NCI-H748 (cell line): ENCODE results near the gene MORN1.

Source experiments
- DNase-seq: peaks from one replicate; lab custom pipeline; 2025; ENCODE audit not compliant: unreplicated experiment; lab: John Stamatoyannopoulos, UW

MORN1 gene

DNA sequence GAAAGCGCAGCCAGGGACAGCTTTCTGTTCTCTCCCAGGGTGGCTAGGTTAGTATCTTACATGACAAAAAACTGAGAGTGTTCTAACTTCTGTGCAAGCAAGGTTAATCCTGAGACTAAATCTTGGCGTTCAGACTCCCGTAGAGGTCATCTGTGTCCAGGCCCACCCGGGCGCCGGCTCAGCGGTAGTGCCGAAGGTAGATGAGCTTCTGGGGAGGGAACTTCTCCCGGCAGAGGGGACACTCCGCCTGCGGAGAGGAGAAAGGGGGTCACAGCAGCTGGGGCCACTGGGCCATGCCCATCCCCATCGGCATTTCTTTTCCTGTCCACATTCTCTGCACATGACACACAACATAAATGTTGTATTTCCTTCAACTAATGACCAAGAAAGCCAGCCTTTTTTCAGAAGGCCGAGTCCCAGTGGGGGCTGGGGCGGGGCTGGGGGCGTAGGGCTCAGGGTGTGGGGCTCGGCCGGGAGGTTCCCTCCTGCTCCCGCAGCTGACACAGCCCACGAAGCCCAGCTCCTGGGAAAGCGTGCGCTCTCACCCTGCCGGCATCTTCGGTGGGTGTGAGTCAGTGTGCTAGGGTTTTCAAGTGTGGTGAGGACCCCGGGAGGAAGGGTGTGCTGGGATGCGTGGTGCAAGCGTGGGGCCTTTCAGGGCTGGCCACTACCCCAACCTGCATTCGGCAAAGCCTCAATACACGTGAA is 14.4 kb upstream of the MORN1 start:
- no peak for DNase-seq

DNA sequence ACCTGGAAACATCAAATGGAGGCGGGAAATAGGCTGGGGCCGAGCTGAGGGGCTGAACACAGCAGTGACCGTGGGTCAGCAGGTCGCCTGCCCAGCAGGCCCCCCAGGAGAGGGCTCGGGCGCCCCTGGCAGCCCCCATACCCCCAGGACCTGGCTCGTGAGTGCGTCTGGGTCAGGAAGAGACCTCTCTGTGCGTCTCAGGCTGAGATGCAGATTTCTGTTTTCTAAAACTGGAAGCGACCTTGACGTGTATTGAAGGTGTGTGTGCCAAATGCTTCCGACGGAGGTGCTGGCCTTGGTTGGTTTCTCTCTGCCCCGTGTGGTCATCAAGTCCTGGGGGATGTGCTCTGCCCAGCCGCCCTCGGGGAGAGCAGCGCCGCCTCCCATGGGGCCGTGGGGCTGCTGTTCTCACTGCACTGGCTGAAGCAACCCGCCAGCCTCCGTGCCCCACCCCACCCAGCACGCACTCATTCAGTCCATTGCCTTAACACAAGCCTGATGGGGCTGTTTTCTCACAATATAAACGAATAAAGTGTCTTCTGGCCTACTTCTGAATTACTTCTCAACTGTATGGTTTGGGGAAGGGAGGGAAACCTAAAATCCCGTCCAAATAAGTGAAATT is 13.6 kb upstream of the MORN1 start:
- DNase-seq, result no peak

DNA sequence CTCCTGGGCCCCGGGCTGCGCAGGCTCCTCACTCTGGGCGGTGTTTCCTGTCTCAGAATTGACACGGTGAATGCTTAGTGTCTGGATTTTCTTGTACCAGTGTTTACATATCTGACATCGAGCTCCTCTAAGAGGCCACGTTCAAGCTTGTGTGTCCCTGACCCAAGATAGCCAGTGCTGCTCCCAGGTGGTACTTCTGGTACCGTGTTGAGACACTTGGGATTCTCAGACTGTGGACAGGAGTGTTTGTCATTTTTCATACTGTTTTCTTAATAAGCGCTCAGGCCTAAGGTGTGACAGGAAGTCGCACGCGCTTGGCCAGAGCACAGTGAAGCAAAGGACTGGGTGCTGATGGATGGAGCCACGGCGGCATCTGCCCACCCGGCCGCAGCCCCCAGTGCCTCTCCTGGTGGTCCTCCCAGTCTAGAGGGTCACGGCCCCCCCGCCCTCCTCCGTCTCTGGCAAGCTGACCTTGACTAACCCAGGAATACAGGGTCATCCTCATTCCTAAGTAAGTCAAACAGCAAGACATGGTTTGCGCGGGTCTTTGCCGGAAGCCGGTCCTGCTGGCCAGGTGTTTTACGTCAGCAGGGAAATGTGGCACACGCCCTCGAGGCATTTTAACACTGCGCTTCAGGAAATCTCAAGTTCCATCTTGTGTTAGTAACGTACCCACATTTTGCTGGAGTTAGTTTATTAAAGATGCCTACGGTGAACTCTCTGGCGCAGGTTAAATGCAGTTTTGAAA is 13.0 kb upstream of the MORN1 start:
- DNase-seq, result no peak

DNA sequence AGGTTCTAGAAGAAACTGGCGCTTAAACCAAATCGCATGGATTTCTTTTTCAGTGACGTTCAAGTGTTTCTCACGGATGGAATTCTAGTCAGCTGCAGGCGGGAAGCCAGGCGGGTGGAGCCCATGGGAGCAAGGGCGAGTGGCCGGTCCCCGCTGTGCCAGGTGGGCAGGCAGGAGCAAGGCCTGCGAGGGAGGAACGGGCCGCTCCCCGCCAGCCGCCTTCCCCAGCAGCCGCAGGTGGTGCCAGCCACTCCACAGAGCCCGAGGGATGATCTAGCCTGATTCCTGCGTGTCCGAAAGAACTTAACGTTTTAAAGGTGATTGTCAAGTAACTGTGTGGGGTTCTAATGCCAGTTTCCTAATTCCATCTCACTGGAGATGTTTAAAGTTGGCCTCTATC is 11.9 kb upstream of the MORN1 start:
- DNase-seq, result no peak

DNA sequence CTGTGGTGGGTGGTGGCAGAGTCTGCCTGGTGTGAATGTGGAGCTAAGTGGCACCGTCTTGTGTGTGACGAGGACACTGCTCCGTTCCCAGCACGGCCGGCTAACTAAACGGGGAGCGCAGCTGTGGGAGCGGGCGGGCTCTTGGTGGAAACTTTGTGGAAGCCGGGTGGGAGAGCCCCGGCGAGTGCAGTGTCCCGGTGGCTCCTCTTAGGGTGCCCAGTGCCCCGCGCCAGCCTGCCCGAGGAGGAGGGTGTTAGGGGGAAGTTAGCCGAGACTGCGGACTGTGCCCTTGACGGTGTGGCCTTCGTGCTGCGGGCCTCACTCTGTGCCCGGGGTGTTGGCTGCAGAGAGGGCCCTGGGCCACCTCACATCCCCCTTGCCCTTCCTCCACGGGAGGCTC is 11.1 kb upstream of the MORN1 start:
- no peak for DNase-seq

DNA sequence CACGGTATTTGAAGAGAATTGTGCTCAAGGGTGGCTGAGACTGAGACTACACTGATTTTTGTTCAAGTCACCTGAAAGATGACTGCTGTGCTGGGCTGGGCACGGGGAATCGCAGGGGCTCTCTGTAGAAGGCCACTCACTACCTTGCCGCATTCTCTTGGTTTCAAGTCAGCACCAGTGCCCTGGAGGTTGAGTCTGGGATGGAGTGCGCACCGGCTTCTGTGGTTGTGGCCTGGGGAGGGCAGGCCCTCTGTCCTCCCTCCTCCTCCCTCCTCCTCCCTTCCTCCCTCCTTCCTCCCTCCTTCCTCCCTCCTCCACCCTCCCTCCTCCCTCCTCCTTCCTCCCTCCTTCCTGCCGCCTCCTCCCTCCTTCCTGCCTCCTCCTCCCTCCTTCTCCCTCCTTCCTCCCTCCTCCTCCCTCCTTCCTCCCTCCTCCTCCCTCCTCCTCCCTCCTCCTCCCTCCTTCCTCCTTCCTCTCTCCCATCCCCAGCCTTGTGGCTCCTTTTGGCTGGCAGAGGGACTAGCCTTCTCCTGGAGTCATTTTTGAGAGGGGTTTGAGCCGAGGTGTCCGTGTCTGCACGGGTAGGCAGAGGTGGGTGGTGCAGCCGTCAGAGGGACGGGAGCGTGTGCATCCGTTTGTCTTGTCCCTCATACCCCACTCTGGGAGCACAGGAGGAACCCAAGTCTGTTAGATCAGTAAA is 9.7 kb upstream of the MORN1 start:
- no peak for DNase-seq

DNA sequence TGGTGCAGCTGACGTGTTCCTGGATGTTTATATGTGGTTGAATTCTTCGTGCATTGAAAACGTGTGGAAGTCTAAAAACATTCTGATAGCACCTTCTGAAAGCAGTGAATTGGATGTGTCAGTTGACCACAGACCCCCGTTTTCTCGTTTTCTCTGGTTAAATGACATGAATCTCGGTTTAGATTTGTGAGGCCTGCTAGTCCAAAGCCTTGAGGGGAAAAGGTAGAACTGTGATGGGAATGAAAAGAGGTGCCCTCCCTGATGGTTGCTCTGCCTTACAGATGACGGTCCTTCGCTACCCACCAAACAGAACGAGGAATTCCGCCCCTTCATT is 9.2 kb upstream of the MORN1 start:
- DNase-seq, result no peak

DNA sequence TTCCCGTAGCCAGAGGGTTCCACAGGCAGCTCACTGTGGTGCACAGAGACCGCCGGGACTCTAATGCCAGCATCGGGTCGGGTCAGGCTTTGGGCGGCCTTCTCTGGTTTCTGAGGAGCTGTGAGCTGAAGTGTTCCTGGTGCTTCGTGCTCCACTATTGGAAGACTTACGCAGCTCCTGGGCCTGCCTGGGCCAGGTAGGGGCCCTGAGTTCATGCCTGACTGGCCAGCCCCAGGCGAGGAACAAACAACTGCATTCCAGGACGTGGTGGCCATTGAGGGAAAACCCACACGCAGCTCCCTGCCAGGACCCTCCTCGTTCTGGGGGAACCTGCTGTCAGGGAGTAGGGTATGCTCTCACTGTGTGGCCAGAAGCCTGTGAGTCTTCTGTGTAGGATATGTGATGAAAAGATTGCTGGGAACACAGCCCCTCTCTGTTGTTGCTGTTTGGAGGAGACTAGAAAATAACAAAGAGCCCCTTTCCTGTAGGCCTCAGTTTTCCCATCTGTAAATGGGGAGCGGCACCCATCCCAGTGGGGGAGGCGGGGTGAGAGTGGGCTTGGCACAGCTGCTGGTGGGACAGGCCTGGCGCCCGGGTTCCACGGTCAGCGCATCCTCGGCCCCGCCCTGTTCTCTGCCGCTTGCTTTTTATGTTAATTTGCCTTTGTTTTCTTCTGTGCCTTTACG is 8.7 kb upstream of the MORN1 start:
- no peak for DNase-seq

DNA sequence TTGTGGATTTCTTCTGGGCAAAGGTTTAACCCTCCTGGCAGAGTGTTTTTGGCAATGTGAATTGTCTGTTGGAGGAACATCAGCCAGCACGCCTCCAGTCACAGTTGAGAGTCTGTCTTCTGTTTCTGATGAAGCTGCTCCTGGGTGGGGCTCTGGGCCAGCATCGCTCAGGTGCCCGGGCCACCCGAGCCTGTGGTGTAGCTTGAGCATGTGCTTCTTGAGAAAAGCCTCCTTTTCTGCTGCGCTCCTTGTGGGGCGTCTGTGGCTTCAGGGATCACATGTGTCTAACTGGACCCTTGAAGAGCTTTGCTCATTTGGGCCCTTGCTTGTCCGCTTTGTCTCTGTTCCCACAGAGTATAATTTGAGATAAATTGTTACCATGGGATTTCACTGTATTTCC is 7.5 kb upstream of the MORN1 start:
- DNase-seq, result no peak

DNA sequence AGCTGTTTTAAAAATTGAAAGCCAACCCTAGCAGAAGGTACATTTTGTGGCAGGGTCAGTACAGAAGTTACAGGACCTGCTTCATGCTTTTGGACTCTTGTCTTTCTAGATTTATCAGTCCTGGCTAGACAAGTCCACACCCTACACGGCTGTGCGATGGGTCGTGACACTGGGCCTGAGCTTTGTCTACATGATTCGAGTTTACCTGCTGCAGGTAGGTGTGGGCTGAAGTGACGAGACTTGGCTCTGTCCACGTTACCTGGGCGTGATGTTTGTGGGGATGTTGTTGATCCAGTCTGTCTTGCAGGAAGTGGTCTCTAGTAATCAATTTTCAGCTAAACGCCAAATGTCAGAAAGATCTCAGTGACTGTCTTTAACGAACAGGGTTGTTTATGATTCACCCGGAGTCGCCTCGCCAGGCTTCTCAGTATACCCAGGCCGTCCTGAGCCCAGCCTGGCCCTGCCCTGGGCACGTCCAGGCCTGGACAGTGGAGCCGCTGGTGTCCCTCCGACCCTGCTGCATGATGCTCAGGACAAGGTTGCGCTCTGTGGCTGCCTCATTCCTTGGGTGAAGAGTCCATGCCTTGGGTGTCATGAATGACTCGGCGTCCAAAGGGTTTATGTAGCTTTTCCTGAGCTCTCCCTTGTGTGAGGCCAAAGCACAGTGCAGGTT is 5.8 kb upstream of the MORN1 start:
- DNase-seq, result no peak

DNA sequence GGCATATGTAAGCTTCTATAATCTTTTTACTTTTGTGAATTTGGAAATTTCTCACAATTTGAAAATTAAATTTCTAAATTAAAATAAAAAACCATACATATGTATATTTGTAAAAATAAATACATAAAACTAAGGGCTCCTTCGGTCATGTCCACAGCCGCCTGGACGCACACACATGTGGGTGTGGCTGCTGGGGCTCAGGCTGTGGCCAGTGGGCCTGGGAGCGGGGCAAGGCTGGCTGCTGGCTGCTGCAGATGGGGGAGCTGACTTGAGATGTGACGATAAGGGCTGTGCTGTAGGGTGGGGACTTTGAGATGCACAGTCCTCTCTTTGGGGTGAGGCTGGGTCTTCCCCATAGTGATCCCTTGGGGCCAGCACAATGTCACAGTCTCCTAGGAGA is 5.1 kb upstream of the MORN1 start:
- no peak for DNase-seq

DNA sequence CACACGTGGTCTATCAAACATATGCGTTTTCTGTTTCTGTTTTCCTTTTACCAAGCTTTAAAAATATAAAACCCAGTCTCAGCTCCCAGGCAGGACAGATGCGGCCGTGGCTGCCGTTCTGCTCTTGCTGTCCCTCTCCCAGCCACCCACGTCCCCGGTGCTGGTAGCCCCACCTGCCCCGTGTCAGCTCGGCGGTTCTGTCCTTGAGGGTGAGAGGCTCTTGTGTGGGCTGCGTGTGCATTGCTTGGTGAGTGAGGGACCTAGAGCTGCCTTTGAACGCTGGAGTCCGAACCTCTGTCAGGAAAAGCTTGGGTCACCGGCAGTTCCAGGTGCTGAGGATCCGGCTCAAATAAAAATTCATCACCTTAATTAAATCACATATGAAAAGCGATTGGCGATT is 4.7 kb upstream of the MORN1 start:
- no peak for DNase-seq

DNA sequence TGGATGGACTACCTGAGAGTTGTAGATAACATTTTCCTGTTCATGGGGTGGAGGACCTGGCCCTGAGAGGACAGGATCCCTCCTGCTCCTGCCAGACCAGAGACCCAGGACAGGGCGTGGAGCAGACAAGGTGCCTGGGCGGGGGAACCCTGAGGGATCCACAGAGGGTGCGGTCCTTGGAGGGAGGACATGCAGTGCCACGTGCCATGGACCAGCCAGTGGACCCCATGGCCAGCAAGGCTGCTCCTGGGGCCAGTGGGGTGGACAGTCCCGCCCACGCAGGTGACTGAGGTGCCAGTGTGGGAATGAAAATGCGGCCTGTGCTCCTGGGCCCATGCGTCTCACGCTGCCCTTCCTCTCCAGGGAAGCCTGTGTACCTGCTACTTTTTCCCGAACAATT is 3.9 kb upstream of the MORN1 start:
- no peak for DNase-seq

DNA sequence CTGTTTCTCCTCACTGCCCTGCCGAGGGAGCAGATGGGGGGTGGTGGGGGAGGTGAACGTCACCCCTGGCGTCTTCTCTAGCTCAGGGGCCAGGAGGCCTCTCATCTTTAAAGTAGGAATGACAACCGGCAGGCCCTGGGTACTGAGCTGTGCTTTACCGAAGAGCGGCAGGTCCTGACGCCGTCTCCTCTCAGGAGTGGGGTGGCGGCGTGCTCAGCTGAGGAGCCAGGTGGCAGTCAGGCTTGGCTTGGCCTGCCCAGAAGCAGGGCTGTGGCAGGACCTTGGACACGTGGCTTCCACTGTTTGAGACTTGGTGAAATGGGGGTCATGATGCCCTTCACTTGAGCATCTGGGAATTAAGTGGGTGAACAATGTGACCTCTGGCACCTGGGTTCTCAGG is 3.4 kb upstream of the MORN1 start:
- no peak for DNase-seq

DNA sequence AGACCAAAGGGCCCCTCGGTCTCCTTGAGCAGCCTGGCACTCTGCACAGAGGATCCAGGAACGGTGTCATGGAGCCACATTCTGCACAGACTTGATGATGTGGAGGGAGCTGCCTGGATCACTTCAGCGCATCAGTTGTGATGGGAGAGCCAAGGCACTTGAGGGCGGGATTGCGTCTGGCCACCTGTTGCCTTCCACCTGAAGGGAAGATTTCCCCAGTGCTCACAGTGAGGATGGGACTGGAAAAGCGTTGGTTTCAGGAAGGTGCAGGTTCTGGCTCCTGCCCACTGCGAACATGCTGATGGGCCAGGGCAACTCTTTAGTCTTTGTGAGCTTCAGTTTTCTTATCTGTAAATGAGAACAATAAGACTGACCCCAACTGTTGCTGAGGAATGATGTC is 2.9 kb upstream of the MORN1 start:
- DNase-seq, result no peak

DNA sequence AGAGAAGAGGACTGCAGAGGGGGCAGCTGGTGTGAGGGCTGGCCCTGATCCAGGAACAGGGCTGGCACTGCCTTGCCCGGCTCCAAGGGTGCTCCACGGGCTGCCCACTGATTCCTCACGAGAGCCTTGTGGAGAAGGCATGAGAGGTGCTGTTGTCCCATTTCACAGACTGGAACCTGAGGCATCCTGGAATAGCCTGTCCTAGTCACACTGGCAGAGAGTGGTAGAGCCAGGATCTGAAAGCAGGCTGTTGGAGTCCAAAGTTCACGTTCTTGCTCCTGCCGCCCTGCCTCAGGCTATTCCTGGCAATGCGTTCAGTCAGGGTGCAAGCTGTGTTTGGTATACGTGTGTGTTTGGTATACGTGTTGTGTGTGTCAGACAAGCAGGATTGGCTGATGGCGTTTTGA is 2.1 kb upstream of the MORN1 start:
- DNase-seq, result no peak

DNA sequence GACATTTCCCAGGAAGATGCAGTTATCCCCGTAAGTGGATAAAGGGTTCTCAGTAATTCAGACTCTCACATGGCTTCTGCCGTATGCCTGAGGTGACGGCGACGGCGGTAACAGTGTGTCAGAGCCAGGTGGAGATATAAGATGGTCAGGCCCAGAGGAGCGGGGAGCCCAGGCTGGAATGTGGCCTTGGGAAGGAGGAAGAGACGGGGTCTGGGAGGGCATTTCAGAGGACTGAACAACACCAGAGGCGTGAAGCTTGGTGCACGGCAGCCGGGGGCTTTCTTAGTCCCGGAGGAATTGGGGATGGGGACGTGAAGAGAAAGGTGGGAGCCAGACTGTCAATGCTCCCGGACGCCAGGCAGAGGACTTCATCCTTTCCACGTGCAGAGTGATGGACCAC is 1.3 kb upstream of the MORN1 start:
- no peak for DNase-seq

DNA sequence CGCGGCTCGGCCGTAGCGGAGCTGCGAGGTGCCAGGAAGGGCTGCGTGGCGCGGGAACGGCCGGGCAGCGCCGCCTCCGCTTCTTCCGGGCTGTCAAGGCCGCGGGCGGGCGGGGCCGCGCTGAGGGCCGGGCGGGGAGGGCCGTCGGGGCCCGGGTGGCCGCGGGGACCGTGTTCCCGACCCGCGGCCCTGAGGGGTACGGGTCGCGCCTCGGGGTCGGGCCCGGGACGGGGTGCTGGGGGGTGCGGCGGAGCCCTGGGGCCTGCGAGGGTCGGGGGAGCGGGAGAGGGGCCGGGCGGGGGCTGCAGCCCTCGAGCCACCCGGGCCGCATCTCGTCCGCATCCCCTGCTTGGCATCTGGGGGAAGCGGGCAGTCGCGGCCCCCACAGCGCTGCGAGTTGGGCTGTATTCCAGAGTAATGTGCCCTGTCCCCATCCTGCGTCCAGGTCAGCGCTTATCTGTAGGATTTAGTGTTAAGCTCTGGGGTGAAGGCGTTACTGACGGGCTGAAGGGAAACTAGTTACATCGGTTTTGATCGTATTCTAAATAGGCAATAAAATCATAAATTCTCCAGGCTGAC is 666 bp upstream of the MORN1 start:
- no peak for DNase-seq

DNA sequence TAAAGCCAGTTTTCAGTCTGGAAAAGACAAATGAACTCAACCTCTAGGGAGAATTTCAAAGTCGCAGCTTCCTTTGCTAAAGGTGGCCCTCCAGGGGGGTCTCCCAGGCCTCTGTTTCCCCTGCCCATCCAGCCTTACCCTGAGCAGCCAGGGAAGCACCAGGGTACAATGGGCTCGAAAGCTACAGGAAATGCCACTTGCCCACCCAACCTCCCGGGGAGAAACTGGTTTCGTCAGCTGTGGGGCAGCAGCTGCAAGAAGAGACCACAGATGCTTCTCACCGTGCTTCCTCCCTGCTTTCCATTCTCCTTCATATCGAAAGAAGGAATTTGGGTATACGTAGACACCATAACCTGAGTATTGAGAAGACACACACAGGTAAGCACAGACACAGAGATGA is 1.7 kb downstream of the MORN1 start:
- no peak for DNase-seq
